HEK293 (cell line): ENCODE data around the gene NLRP6.
A peak's percentile ranks its signal among the peaks of the same experiment; 100 is the strongest.
"Not testable (repeated sequence)": the region's sequence is repeated elsewhere in the genome, so short reads cannot be mapped to it uniquely, and the experiment has no call there.

Experiments used
- CTCF ChIA-PET: fragments of 350-600 bp; formaldehyde crosslinking; extraction: SDS; loops from one replicate; lab custom pipeline; 2021; ENCODE audit warnings: antibody characterized with exemption; lab: Yijun Ruan, JAX
- POLR2A ChIA-PET: fragments of 300-600 bp; formaldehyde crosslinking; extraction: SDS; loops from one replicate; lab custom pipeline; 2020; ENCODE audit warnings: antibody characterized with exemption, inconsistent platforms; lab: Yijun Ruan, JAX
- H3K27ac ChIP-seq: fragments of 200-500 bp; sonication (Bioruptor generic); 2 replicates; pipeline ENCODE4 v1.5.1; 2014; ENCODE audit warnings: low read depth, low read length, control low read depth, inconsistent platforms; ENCODE audit errors: extremely low read depth
- H3K36me3 ChIP-seq, 2 experiments: fragments of 200-500 bp in 1 of 2; sonication (Bioruptor generic) in 1 of 2; 1 replicate in 1 of 2; 2 replicates in 1 of 2; pipeline ENCODE4 v1.5.1; 2014 to 2017; ENCODE audit warnings: inconsistent platforms in 2 of 2, low read length in 2 of 2; ENCODE audit not compliant: control insufficient read depth in 2 of 2, insufficient read depth in 1 of 2
- H3K4me1 ChIP-seq: fragments of 200-500 bp; sonication (Bioruptor generic); 2 replicates; pipeline ENCODE4 v1.5.1; 2014; ENCODE audit warnings: mild to moderate bottlenecking, low read length, inconsistent platforms; ENCODE audit not compliant: control insufficient read depth, insufficient read depth
- H3K4me3 ChIP-seq: 2 replicates; pipeline ENCODE4 v1.5.1; 2011; ENCODE audit warnings: low read depth, mild to moderate bottlenecking, control low read depth, low read length, moderate library complexity
- H3K9me3 ChIP-seq: fragments of 200-500 bp; sonication (Bioruptor generic); 2 replicates; pipeline ENCODE4 v1.5.1; 2014; ENCODE audit warnings: low read depth, low read length, inconsistent platforms; ENCODE audit not compliant: control insufficient read depth, insufficient read depth
- EGR2 ChIP-seq: fragments of 450-650 bp; formaldehyde crosslinking; IDR thresholded peaks from 2 replicates; pipeline ENCODE4 v1.5.1; 2016; ENCODE audit warnings: low read depth, missing biosample characterization, missing genetic modification characterization
- HOXA7 ChIP-seq: sonication (generic); formaldehyde crosslinking; IDR thresholded peaks from 2 replicates; pipeline ENCODE4 v1.8.1; 2022; ENCODE audit warnings: missing genetic modification reagents, borderline replicate concordance
- KLF1 ChIP-seq: fragments of 450-650 bp; formaldehyde crosslinking; IDR thresholded peaks from 2 replicates; pipeline ENCODE4 v1.5.1; 2016; ENCODE audit warnings: missing biosample characterization, missing genetic modification characterization
- OSR2 ChIP-seq: fragments of 450-650 bp; formaldehyde crosslinking; IDR thresholded peaks from 2 replicates; pipeline ENCODE4 v1.5.1; 2016; ENCODE audit warnings: missing biosample characterization, missing genetic modification characterization
- PRDM10 ChIP-seq: fragments of 450-650 bp; formaldehyde crosslinking; IDR thresholded peaks from 2 replicates; pipeline ENCODE4 v1.5.1; 2016; ENCODE audit warnings: missing biosample characterization, missing genetic modification characterization
- SCRT1 ChIP-seq: fragments of 450-650 bp; formaldehyde crosslinking; IDR thresholded peaks from 2 replicates; pipeline ENCODE4 v1.5.1; 2016; ENCODE audit warnings: missing biosample characterization, missing genetic modification characterization, borderline replicate concordance
- ZNF133 ChIP-seq: fragments of 450-650 bp; formaldehyde crosslinking; IDR thresholded peaks from 2 replicates; pipeline ENCODE4 v1.5.1; 2016; ENCODE audit warnings: missing biosample characterization, missing genetic modification characterization
- ZNF16 ChIP-seq: fragments of 450-650 bp; formaldehyde crosslinking; IDR thresholded peaks from 2 replicates; pipeline ENCODE4 v1.5.1; 2016; ENCODE audit warnings: low read depth, missing biosample characterization, missing genetic modification characterization
- ZNF184 ChIP-seq: fragments of 450-650 bp; IDR thresholded peaks from 2 replicates; pipeline ENCODE4 v1.5.1; 2018; ENCODE audit warnings: missing biosample characterization, mild to moderate bottlenecking, missing genetic modification characterization
- ZNF239 ChIP-seq: fragments of 450-650 bp; formaldehyde crosslinking; IDR thresholded peaks from 2 replicates; pipeline ENCODE4 v1.5.1; 2016; ENCODE audit warnings: missing biosample characterization, missing genetic modification characterization
- ZNF600 ChIP-seq: fragments of 450-650 bp; formaldehyde crosslinking; IDR thresholded peaks from 2 replicates; pipeline ENCODE4 v1.5.1; 2016; ENCODE audit warnings: missing biosample characterization, missing genetic modification characterization
- TF ChIP-seq, protein P1 (sequence below): fragments of 450-650 bp; formaldehyde crosslinking; IDR thresholded peaks from 2 replicates; pipeline ENCODE4 v1.5.1; 2016; ENCODE audit warnings: missing biosample characterization, missing genetic modification characterization

NLRP6 gene

GRCh38 chr11:308740-309665, 30.8 kb downstream of the NLRP6 start:
- CTCF ChIA-PET = interaction anchor here (0.6 to 1.6 kb wide), 7 partner anchors 8 to 59 kb away, joined by 3 to 6 read pairs (median 4); partner anchors contain the start of gene IFITM3
- not testable (repeated sequence) for H3K9me3 ChIP-seq, H3K36me3 ChIP-seq, H3K27ac ChIP-seq, H3K4me3 ChIP-seq, H3K4me1 ChIP-seq
- TF ChIP-seq KLF1 (tag by site-specific recombination) = peak; percentile 32; the same call in 1 of the 2 replicates
- POLR2A ChIA-PET = interaction anchor here (0.9 kb wide), 1 partner anchor 65 kb away, joined by 6 read pairs; no protein-coding TSS in a partner anchor

- not testable (repeated sequence) for H3K4me1 ChIP-seq, H3K36me3 ChIP-seq, H3K9me3 ChIP-seq, H3K4me3 ChIP-seq, H3K27ac ChIP-seq
- ChIA-PET POLR2A (interaction anchor here (0.9 kb wide), 1 partner anchor 66 kb away, joined by 6 read pairs; no protein-coding TSS in a partner anchor), CTCF (interaction anchor here (0.6 to 1.6 kb wide), 5 partner anchors 10 to 59 kb away, joined by 3 to 6 read pairs (median 4); partner anchors contain the start of gene IFITM3)
Measured at GRCh38 chr11:309979-310572, 31.9 kb downstream of the NLRP6 start.

DNA sequence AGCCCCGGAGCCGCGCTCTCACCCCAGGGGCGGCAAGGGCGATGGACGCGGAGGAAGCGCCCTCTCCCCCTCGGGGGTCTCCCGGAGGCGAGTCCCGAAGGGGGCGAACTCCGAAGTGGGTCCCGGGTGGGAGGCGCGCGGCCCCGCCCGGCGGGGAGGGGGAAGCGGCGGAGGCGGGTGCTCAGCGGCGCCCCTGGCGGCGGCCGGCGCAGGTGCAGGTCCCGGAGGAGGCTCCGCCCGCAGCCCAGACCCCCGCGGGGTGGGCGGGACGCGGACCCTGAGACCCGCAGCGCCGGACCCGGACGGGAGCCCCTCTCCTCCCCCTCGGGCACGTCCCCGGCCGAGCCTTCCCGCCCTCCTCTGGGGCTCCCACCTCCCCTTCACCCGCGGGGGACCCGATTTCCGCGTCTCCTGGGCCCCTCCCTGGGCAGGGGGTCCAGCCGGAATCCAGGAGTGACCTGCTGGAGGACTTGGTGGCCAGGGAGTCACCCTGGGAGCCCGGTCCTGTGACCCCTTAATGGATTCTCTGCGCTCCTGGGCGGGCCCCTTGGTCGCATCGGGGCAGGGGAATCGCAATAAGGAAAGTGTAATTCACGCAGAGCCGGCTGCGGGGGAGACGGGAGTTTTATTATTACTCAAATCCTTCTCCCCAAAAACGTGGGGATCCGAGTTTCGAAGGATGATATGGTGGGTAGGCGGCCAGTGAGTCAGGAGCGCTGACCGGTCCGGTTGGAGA, 33.0 kb downstream of the NLRP6 start:
- H3K36me3 ChIP-seq, H3K27ac ChIP-seq, H3K9me3 ChIP-seq, H3K4me3 ChIP-seq, POLR2A ChIA-PET, H3K4me1 ChIP-seq, CTCF ChIA-PET: not testable (repeated sequence)

- H3K4me1 ChIP-seq = no peaks in the 10 kb centered on the region
- no peaks in the 10 kb centered on the region for H3K36me3 ChIP-seq
- ChIA-PET CTCF (interaction anchor here (1.2 to 1.4 kb wide), 2 partner anchors 17 to 136 kb away, joined by 5 read pairs; no protein-coding TSS in a partner anchor), POLR2A (interaction anchor here (0.6 kb wide), 1 partner anchor 105 kb away, joined by 3 read pairs; the partner anchor contains the start of gene BET1L)
- H3K9me3 ChIP-seq = no peaks in the 10 kb centered on the region
- H3K4me3 ChIP-seq = no peak overlapping the region
- H3K27ac ChIP-seq = no peak overlapping the region
- TF ChIP-seq HOXA7 (CRISPR knock-in tag) (no peak), EGR2 (tag by site-specific recombination) (peak; percentile 21; the same call in 1 of the 2 replicates)
Measured at GRCh38 chr11:312092-312816, 34.0 kb downstream of the NLRP6 start.

DNA sequence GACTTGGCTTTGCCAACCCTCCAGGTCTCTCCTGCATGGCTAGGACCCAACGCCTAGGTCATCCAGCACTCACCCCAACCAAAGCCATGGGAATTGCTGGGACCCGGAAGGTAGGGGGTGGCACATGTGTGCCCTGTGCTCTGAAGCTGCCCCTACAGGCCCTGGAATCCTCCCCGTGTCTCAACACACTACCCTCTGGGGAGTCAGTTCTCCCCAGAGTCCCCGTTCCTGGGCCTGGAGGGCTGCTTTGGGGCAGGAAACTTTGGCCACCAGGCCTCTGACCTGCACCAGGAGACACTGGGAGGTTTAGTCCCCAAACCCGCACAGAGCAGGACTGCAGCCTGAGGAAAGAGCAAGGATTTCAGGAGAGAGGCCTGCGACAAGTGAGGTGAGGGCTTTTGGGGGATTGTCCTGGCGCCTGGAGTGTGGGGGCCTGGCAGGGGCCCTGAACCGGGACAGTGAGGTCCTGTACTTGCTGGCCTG, 35.1 kb downstream of the NLRP6 start:
- H3K4me3 ChIP-seq = no peak overlapping the region
- POLR2A ChIA-PET = no interaction called here
- CTCF ChIA-PET = interaction anchor here (1.2 kb wide), 1 partner anchor 135 kb away, joined by 5 read pairs; no protein-coding TSS in a partner anchor
- H3K27ac ChIP-seq = no peak overlapping the region
- H3K4me1 ChIP-seq = no peaks in the 10 kb centered on the region
- H3K9me3 ChIP-seq = no peaks in the 10 kb centered on the region
- no peaks in the 10 kb centered on the region for H3K36me3 ChIP-seq
- TF ChIP-seq EGR2 (tag by site-specific recombination) (no peak), ZNF16 (tag by site-specific recombination) (no peak), ZNF239 (tag by site-specific recombination) (no peak), ZNF133 (tag by site-specific recombination) (no peak), PRDM10 (tag by site-specific recombination) (no peak), ZNF184 (tag by site-specific recombination) (no peak), OSR2 (tag by site-specific recombination) (no peak), SCRT1 (tag by site-specific recombination) (peak; percentile 54; the same call in 1 of the 2 replicates), ZNF600 (tag by site-specific recombination) (no peak)
- TF ChIP-seq, protein P1, sequence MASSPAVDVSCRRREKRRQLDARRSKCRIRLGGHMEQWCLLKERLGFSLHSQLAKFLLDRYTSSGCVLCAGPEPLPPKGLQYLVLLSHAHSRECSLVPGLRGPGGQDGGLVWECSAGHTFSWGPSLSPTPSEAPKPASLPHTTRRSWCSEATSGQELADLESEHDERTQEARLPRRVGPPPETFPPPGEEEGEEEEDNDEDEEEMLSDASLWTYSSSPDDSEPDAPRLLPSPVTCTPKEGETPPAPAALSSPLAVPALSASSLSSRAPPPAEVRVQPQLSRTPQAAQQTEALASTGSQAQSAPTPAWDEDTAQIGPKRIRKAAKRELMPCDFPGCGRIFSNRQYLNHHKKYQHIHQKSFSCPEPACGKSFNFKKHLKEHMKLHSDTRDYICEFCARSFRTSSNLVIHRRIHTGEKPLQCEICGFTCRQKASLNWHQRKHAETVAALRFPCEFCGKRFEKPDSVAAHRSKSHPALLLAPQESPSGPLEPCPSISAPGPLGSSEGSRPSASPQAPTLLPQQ (tag by site-specific recombination) = no peak
